ENCODE data around the gene GAL. TPM values are rescaled to one million over a fixed set of nuclear protein-coding genes. Genes with fewer than 3 reads are reported as not detected.

Gene GAL
- total RNA-seq, 2 donors from 2014 or later, result 0.66 to 1.6 TPM

DNA sequence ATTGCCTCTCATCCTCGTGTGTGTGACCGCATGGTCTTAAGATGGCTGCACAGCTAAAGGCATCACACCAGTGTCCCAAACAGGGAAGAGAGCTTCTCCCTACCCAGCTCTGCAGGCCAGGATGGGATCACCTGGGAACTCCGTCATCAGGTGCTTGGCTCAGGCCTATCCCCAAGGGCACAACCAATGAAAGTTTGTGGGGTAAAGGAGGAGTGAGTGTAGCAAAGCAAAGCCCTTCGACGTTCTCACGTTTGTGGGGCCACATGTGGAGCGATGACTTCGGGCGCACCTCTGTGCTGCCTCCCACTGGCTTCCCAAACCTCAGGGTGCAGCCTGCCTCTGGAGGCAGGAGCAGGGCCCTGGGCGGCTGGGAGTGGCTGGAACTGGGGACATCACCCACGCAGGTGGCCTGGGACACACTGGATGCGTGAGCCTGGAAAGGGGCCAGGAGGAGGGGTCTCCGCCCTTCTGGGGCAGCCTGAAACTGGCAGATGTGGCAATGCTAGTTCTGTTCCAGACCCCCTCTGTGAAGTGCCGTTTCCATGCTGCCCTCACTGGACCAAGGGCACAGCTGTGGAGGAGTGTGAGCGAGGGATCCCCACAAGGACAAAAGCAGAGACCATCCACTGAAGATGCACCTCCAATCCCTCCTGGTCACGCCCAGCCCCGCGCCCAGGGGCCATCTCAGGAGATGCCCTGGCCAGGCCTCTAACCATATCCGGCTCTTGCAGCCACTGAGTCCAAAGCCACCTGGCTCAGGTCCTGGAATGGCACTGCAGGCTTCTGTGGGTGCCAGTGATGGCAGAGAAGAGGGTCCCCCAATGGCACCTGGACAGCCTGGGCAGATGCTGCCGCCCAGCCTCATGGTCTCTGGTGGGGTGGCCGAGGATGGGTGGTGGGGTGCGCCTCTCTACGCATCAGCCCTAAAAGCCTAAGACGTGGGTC is 30.6 kb upstream of the GAL start:
- Mint-ChIP-seq H3K4me3 (no peak overlapping the region), H3K27ac (no peak overlapping the region), H3K36me3 (ENCODE audit: low read depth) (no peaks in the 10 kb centered on the region), H3K27me3 (peaks cover 9% of the 10 kb centered on the region), H3K9me3 (no peaks in the 10 kb centered on the region), H3K4me1 (no peaks in the 10 kb centered on the region)
- ATAC-seq (replicated peaks), result no peak

- Mint-ChIP-seq H3K4me3 (no peak overlapping the region), H3K27ac (no peak overlapping the region), H3K9me3 (no peaks in the 10 kb centered on the region), H3K4me1 (no peaks in the 10 kb centered on the region), H3K36me3 (ENCODE audit: low read depth) (no peaks in the 10 kb centered on the region), H3K27me3 (peaks cover 9% of the 10 kb centered on the region)
- ATAC-seq (replicated peaks), result no peak
Measured at GRCh38 chr11:68654978-68655377, 29.4 kb upstream of the GAL start.

GRCh38 chr11:68655406-68655805 is 28.9 kb upstream of the GAL start:
- H3K4me3 Mint-ChIP-seq, result no peak overlapping the region
- no peaks in the 10 kb centered on the region for H3K4me1 Mint-ChIP-seq
- H3K9me3 Mint-ChIP-seq, result no peaks in the 10 kb centered on the region
- H3K27me3 Mint-ChIP-seq, result peaks cover 10% of the 10 kb centered on the region
- ATAC-seq (replicated peaks), result no peak
- no peak overlapping the region for H3K27ac Mint-ChIP-seq
- no peaks in the 10 kb centered on the region for H3K36me3 Mint-ChIP-seq (ENCODE audit: low read depth)

DNA sequence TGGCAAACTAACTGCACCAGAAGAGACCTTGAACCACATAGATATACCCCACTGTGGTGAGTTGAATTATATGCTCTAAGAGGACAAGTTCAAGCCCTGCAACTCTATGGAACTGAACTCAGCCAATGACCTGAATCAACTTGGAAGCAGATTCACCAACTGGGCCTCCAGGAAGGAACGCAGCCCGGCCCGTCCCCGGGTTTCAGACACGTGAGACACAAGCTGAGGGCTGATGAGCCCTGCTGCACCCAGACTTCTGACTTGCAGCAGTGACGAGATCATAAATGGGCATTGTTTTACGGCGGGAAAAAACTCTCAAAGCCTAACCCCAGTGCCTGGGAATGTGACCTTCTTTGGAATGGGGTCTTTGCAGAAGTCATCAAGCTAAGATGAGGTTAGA is 28.5 kb upstream of the GAL start:
- Mint-ChIP-seq H3K27ac (no peak overlapping the region), H3K4me3 (no peak overlapping the region), H3K9me3 (no peaks in the 10 kb centered on the region), H3K27me3 (peaks cover 11% of the 10 kb centered on the region), H3K4me1 (no peaks in the 10 kb centered on the region), H3K36me3 (ENCODE audit: low read depth) (no peaks in the 10 kb centered on the region)
- ATAC-seq (replicated peaks), result no peak

GRCh38 chr11:68657021-68657780 is 27.1 kb upstream of the GAL start:
- no peaks in the 10 kb centered on the region for H3K36me3 Mint-ChIP-seq (ENCODE audit: low read depth)
- H3K4me1 Mint-ChIP-seq, result no peaks in the 10 kb centered on the region
- ATAC-seq (replicated peaks), result no peak
- H3K4me3 Mint-ChIP-seq, result no peak overlapping the region
- H3K27me3 Mint-ChIP-seq, result peaks cover 11% of the 10 kb centered on the region
- H3K9me3 Mint-ChIP-seq, result no peaks in the 10 kb centered on the region
- H3K27ac Mint-ChIP-seq, result no peak overlapping the region

GRCh38 chr11:68658097-68658496 is 26.2 kb upstream of the GAL start:
- no peaks in the 10 kb centered on the region for H3K4me1 Mint-ChIP-seq
- H3K36me3 Mint-ChIP-seq (ENCODE audit: low read depth), result no peaks in the 10 kb centered on the region
- ATAC-seq (replicated peaks), result no peak
- no peaks in the 10 kb centered on the region for H3K9me3 Mint-ChIP-seq
- no peak overlapping the region for H3K27ac Mint-ChIP-seq
- no peak overlapping the region for H3K4me3 Mint-ChIP-seq
- H3K27me3 Mint-ChIP-seq, result peaks cover 14% of the 10 kb centered on the region

DNA sequence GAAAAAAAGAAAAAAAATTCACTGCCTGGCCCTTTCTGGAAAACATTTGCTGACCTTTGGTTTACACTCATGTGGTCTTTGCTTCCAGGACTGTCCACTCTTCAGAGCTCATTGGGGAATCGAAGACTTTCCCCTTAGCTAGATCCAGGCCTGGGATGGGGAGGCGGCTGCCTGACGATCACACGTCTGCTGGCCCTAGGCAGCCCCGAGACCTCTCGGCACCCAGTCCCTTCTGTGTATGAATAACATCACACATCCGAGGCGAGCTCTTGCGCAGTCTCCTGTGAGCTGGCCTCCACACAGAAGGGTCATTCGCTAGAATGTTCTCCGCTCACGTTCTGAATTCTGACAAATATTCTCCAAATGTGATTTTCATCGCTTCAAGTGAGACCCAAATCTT is 25.7 kb upstream of the GAL start:
- no peaks in the 10 kb centered on the region for H3K9me3 Mint-ChIP-seq
- peaks cover 14% of the 10 kb centered on the region for H3K27me3 Mint-ChIP-seq
- ATAC-seq (replicated peaks), result no peak
- no peak overlapping the region for H3K27ac Mint-ChIP-seq
- no peaks in the 10 kb centered on the region for H3K36me3 Mint-ChIP-seq (ENCODE audit: low read depth)
- no peaks in the 10 kb centered on the region for H3K4me1 Mint-ChIP-seq
- H3K4me3 Mint-ChIP-seq, result no peak overlapping the region

DNA sequence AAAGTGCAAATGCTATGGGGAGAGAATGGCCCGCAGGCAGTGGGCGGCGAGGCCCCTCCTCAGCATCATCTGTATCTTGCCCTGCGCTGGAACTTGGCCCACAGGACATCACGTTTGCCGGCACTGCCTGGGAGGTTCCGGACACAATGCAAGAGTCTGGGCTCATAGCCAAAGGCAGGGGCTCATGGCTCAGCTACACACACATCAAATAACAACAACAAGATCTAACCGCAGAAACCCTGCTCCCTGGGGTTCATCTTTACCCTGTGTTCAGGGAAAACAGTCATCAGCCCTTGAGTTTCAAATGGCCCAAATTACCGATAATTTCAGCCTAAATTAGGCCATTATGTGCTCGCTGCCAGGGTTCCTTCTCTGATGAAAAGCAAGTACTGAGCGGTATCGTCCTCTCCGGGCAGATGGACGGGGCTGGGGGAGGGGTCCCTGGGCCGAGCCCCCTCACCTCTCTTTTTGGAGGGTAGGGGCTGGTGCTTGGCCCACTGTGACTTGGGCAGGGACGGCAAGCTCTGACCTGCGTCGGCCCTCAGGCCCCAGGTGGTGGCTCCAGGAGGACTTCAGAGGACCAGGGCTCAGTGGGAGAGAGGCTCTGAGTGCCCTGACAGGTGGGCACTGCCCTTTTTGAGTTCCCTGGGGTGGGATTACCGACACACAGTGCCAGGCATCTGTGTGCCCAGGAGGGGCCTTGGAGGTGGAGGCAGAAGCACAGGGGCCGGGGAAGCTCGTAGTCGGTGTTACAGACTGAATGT is 25.0 kb upstream of the GAL start:
- ATAC-seq (replicated peaks), result no peak
- Mint-ChIP-seq H3K4me1 (no peaks in the 10 kb centered on the region), H3K27me3 (peaks cover 14% of the 10 kb centered on the region), H3K36me3 (ENCODE audit: low read depth) (no peaks in the 10 kb centered on the region), H3K9me3 (no peaks in the 10 kb centered on the region), H3K4me3 (no peak overlapping the region), H3K27ac (no peak overlapping the region)

DNA sequence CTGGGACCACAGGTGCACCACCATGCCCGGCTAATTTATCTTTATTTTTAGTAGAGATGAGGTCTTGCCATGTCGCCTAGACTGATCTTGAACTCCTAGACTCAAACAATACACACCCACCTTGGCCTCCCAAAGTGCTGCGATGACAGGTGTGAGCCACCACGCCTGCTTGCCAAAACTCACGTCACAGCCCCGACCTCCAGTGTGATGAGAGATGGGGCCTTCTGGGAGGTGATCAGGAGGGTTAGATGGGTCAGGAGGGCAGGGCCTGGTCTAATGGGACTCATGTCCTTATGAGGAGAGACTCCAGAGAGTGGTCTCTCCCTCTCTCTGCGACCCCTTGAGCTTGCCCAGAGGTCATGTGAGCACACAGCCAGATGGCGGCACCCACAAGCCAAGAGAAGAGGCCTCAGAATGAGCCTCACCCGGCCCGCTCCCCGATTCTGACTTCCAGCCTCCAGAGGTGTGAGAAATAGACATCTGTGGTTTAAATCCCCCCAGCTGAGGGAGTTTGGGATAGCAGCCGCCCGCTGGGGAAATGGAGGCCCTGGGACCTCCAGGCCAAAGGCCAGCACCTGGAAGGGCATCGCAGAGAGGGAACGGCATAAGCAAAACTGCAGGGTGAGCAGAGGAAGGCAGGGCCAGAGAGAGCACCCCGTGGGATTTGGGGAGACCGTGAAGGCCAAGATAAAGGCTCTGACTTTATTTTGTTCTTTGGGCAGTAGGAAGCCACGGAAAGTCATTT is 24.1 kb upstream of the GAL start:
- no peaks in the 10 kb centered on the region for H3K9me3 Mint-ChIP-seq
- H3K36me3 Mint-ChIP-seq (ENCODE audit: low read depth), result no peaks in the 10 kb centered on the region
- no peaks in the 10 kb centered on the region for H3K4me1 Mint-ChIP-seq
- ATAC-seq (replicated peaks), result no peak
- no peak overlapping the region for H3K27ac Mint-ChIP-seq
- H3K27me3 Mint-ChIP-seq, result peaks cover 14% of the 10 kb centered on the region
- no peak overlapping the region for H3K4me3 Mint-ChIP-seq

- peaks cover 11% of the 10 kb centered on the region for H3K27me3 Mint-ChIP-seq
- no peaks in the 10 kb centered on the region for H3K9me3 Mint-ChIP-seq
- H3K27ac Mint-ChIP-seq, result no peak overlapping the region
- no peaks in the 10 kb centered on the region for H3K4me1 Mint-ChIP-seq
- H3K4me3 Mint-ChIP-seq, result no peak overlapping the region
- no peak for ATAC-seq (replicated peaks)
- no peaks in the 10 kb centered on the region for H3K36me3 Mint-ChIP-seq (ENCODE audit: low read depth)
Measured at GRCh38 chr11:68661014-68661413, 23.3 kb upstream of the GAL start.

DNA sequence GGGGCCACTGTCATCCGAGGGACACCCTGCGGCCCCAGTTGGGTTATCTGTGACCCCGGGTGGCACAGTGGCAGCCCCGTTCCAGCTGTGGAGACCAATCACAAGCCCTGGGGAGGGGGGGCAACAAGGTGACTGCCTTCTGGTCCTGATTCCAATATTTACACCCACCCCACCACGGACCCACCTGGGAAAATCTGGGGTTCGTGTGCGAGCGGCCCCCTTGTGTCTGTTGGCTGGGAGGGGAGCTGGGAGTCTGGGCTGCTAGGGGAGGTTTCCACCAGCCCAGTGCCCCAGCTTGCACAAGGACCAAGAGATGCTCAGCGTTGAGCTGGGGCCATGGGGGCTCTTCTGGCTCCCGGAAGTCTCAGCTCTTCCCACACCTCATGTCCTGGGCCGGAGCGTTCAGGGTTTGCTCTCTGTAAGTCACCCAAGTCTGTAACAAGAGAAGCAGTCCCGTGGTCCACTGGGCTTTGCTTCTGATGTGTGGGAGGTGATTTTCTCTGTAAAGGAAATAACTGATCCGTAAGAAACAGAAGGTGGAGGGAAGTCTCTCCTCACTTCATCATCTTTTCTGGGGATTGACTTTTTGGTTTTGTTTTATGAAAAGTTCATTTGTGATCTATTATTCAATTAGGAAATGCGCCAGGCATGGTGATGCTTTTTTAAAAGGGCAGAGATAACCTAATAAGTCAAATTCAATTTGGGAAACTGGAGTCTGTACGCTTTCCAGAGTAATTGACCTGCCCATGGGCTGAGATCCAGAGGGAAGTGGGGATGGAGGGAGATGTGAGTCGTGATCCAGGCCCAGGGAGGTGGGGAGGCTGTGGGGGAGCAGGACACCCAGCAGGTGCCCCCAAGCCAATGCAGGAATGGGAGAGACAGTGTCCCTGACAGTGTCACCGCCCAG is 22.4 kb upstream of the GAL start:
- no peaks in the 10 kb centered on the region for H3K36me3 Mint-ChIP-seq (ENCODE audit: low read depth)

GRCh38 chr11:68663482-68664010 is 20.8 kb upstream of the GAL start:
- H3K9me3 Mint-ChIP-seq, result no peaks in the 10 kb centered on the region
- H3K4me1 Mint-ChIP-seq, result no peaks in the 10 kb centered on the region
- H3K36me3 Mint-ChIP-seq (ENCODE audit: low read depth), result no peaks in the 10 kb centered on the region
- peaks cover 5% of the 10 kb centered on the region for H3K27me3 Mint-ChIP-seq
- no peak overlapping the region for H3K27ac Mint-ChIP-seq
- H3K4me3 Mint-ChIP-seq, result no peak overlapping the region
- ATAC-seq (replicated peaks), result no peak

More for the DNA sequence above, 22.4 kb upstream of the GAL start:
- Mint-ChIP-seq H3K27ac (no peak overlapping the region), H3K27me3 (peaks cover 5% of the 10 kb centered on the region), H3K4me1 (no peaks in the 10 kb centered on the region), H3K4me3 (no peak overlapping the region), H3K9me3 (no peaks in the 10 kb centered on the region)
- no peak for ATAC-seq (replicated peaks)

DNA sequence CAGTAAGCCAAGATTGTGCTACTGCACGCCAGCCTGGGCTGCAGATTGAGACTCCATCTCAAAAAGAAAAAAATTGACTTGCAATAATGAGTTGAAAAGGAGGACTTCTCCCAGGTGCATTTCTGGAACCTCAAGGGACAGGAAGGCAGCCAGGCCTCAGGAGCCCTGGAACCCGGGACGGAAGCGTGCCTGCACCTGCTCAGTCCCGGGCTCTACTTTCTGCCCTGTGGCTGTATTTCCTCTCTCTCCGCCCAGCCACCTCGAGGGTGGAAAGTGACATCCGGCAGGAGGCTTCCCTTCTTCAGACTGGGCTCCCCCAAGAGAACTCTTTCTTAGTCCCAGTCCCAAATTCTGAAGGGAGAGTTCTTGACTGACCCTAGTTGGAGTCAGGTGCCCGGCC is 20.2 kb upstream of the GAL start:
- H3K4me1 Mint-ChIP-seq, result no peaks in the 10 kb centered on the region

More for the DNA sequence above, 20.2 kb upstream of the GAL start:
- no peak overlapping the region for H3K27ac Mint-ChIP-seq
- H3K9me3 Mint-ChIP-seq, result no peaks in the 10 kb centered on the region
- H3K27me3 Mint-ChIP-seq, result peaks cover 5% of the 10 kb centered on the region
- no peak for ATAC-seq (replicated peaks)
- no peaks in the 10 kb centered on the region for H3K36me3 Mint-ChIP-seq (ENCODE audit: low read depth)
- H3K4me3 Mint-ChIP-seq, result no peak overlapping the region
